ENCODE results near the gene ASCC1.

- TF ChIP-seq CTCF (IDR thresholded peaks at IDR 0.05) = no peak
- TF ChIP-seq POLR2A (IDR thresholded peaks at IDR 0.05) = peak; percentile 47
- TF ChIP-seq POLR2AphosphoS5 (IDR thresholded peaks at IDR 0.05) = peak; percentile 94
Measured at GRCh38 chr10:72263613-72264241, 47.7 kb upstream of the ASCC1 start.
